DOHH2 (cell line): ENCODE measurements around the gene CST8.

Source experiments
- H3F3A ChIP-seq: fragments of 200-600 bp; sonication (generic), shearing (Covaris generic); 2 replicates; pipeline ENCODE4 v1.6.0; 2016; ENCODE audit warnings: antibody characterized with exemption, mild to moderate bottlenecking; ENCODE audit not compliant: control insufficient read depth, insufficient read depth
- H3K27ac ChIP-seq: fragments of 200-600 bp; sonication (generic); 2 replicates; pipeline ENCODE4 v1.5.1; 2014; ENCODE audit warnings: low read depth, mild to moderate bottlenecking, low read length, moderate library complexity
- H3K27me3 ChIP-seq: fragments of 200-600 bp; sonication (generic); 2 replicates; pipeline ENCODE4 v1.6.1; 2014; ENCODE audit warnings: mild to moderate bottlenecking, low read length, mixed read lengths; ENCODE audit not compliant: control insufficient read depth
- H3K36me3 ChIP-seq: fragments of 200-600 bp; sonication (generic); 2 replicates; pipeline ENCODE4 v1.6.1; 2014; ENCODE audit warnings: mild to moderate bottlenecking, low read length, moderate library complexity, mixed read lengths; ENCODE audit not compliant: control insufficient read depth
- H3K4me1 ChIP-seq: fragments of 200-600 bp; sonication (generic); 2 replicates; pipeline ENCODE4 v1.6.1; 2014; ENCODE audit warnings: mild to moderate bottlenecking, low read length, mixed read lengths; ENCODE audit not compliant: control insufficient read depth
- H3K4me2 ChIP-seq: fragments of 200-600 bp; sonication (generic); 2 replicates; pipeline ENCODE4 v1.6.0; 2014; ENCODE audit warnings: mild to moderate bottlenecking, low read length, moderate library complexity
- H3K4me3 ChIP-seq: fragments of 200-600 bp; sonication (generic); 2 replicates; pipeline ENCODE4 v1.5.1; 2014; ENCODE audit warnings: mild to moderate bottlenecking, low read length, mixed read lengths
- H3K79me2 ChIP-seq: fragments of 200-600 bp; sonication (generic); 2 replicates; pipeline ENCODE4 v1.6.1; 2014; ENCODE audit warnings: mild to moderate bottlenecking, low read length, mixed read lengths; ENCODE audit not compliant: control insufficient read depth
- H3K9me2 ChIP-seq: fragments of 200-600 bp; sonication (generic); replicated peaks from 2 replicates; pipeline ENCODE4 v1.6.1; 2014; ENCODE audit warnings: mild to moderate bottlenecking, low read length, mixed read lengths; ENCODE audit not compliant: control insufficient read depth
- H3K9me3 ChIP-seq: fragments of 200-600 bp; sonication (generic); 2 replicates; pipeline ENCODE4 v1.6.1; 2014; ENCODE audit warnings: antibody characterized with exemption, low read length, mixed read lengths; ENCODE audit not compliant: control insufficient read depth, insufficient read depth
- H4K20me1 ChIP-seq: fragments of 200-600 bp; sonication (generic); 2 replicates; pipeline ENCODE4 v1.6.0; 2014; ENCODE audit warnings: low read depth, mild to moderate bottlenecking, antibody characterized with exemption, low read length, moderate library complexity; ENCODE audit not compliant: control insufficient read depth, insufficient read depth
- CTCF ChIP-seq: fragments of 200-600 bp; sonication (generic); IDR thresholded peaks from one replicate; pipeline ENCODE4 v1.5.1; 2014; ENCODE audit warnings: antibody characterized with exemption, mild to moderate bottlenecking, low read depth, low read length; ENCODE audit not compliant: poor library complexity, severe bottlenecking
- EZH2phosphoT487 ChIP-seq: fragments of 200-600 bp; sonication (generic); IDR thresholded peaks from 2 replicates; pipeline ENCODE4 v1.6.1; 2017; ENCODE audit warnings: borderline replicate concordance, mild to moderate bottlenecking, antibody characterized with exemption, low read length, moderate library complexity, mixed read lengths

CST8 gene

GRCh38 chr20:23536328-23536974 is 45.5 kb downstream of the CST8 start:
- no peaks in the 10 kb centered on the region for H4K20me1 ChIP-seq
- H3K4me2 ChIP-seq, result no peak overlapping the region
- H3K4me3 ChIP-seq, result no peak overlapping the region
- H3F3A ChIP-seq, result no peaks in the 10 kb centered on the region
- TF ChIP-seq EZH2phosphoT487 (no peak), CTCF (no peak)
- H3K9me2 ChIP-seq, result no peaks in the 10 kb centered on the region
- no peaks in the 10 kb centered on the region for H3K79me2 ChIP-seq
- H3K27ac ChIP-seq, result no peak overlapping the region
- H3K36me3 ChIP-seq, result no peaks in the 10 kb centered on the region
- H3K9me3 ChIP-seq, result no peaks in the 10 kb centered on the region
- H3K27me3 ChIP-seq, result no peaks in the 10 kb centered on the region
- H3K4me1 ChIP-seq, result peaks cover 4% of the 10 kb centered on the region

GRCh38 chr20:23537030-23537429 is 46.1 kb downstream of the CST8 start:
- Histone ChIP-seq H3K4me2 (no peak overlapping the region), H3K9me2 (no peaks in the 10 kb centered on the region), H3K36me3 (no peaks in the 10 kb centered on the region), H3K79me2 (no peaks in the 10 kb centered on the region), H4K20me1 (no peaks in the 10 kb centered on the region), H3K4me1 (peaks cover 10% of the 10 kb centered on the region), H3K27ac (no peak overlapping the region), H3K9me3 (no peaks in the 10 kb centered on the region), H3F3A (no peaks in the 10 kb centered on the region), H3K4me3 (no peak overlapping the region), H3K27me3 (no peaks in the 10 kb centered on the region)
- TF ChIP-seq EZH2phosphoT487 (no peak), CTCF (no peak)

- H3K27ac ChIP-seq, result no peak overlapping the region
- H3K4me2 ChIP-seq, result no peak overlapping the region
- TF ChIP-seq EZH2phosphoT487, result no peak
- TF ChIP-seq CTCF, result no peak
- H4K20me1 ChIP-seq, result no peaks in the 10 kb centered on the region
- no peaks in the 10 kb centered on the region for H3F3A ChIP-seq
- no peaks in the 10 kb centered on the region for H3K9me2 ChIP-seq
- no peaks in the 10 kb centered on the region for H3K36me3 ChIP-seq
- H3K4me3 ChIP-seq, result no peak overlapping the region
- no peaks in the 10 kb centered on the region for H3K79me2 ChIP-seq
- no peaks in the 10 kb centered on the region for H3K9me3 ChIP-seq
- H3K27me3 ChIP-seq, result no peaks in the 10 kb centered on the region
- peaks cover 10% of the 10 kb centered on the region for H3K4me1 ChIP-seq
Observed at GRCh38 chr20:23540624-23541023, 49.7 kb downstream of the CST8 start.
